ENCODE results near the gene P3H4. TPM values are rescaled to one million over a fixed set of nuclear protein-coding genes. Genes with fewer than 3 reads are reported as not detected.

Gene P3H4
- total and polyA plus RNA-seq, 12 donors: 2.0 to 7.5 (median 3.9) TPM

GRCh38 chr17:41769985-41770384, 41.8 kb downstream of the P3H4 start:
- intact Hi-C loops (cut with DNase I): loop anchor here in 1 of 10 donors (5.0 kb wide), 1 partner anchor 42 kb away; the partner anchor contains the start of genes FKBP10 and P3H4
- ATAC-seq: no peak
- Histone ChIP-seq H3K4me3 (no peak overlapping the region), H3K36me3 (peaks cover 0 to 85% (median 63%) of the 10 kb centered on the region in 9 donors), H3K27ac (no peak overlapping the region), H3K9me3 (no peaks in the 10 kb centered on the region), H3K4me1 (peaks cover 25 to 39% (median 31%) of the 10 kb centered on the region in 9 donors), H3K27me3 (no peaks in the 10 kb centered on the region)
- 69 to 72% methylated on average over 3 of the region's 3 CpGs for WGBS, 2 donors
- TF ChIP-seq CTCF (IDR thresholded peaks at IDR 0.05): no peak
- DNase-seq: no peak

- Histone ChIP-seq H3K4me1 (peaks cover 20 to 33% (median 25%) of the 10 kb centered on the region in 9 donors), H3K4me3 (no peak overlapping the region), H3K27ac (no peak overlapping the region), H3K36me3 (peaks cover 0 to 88% (median 69%) of the 10 kb centered on the region in 9 donors), H3K27me3 (no peaks in the 10 kb centered on the region), H3K9me3 (no peaks in the 10 kb centered on the region)
- DNase-seq (no peak), ATAC-seq (no peak)
- intact Hi-C loops (cut with DNase I): no loop called here
- 77 to 87% methylated on average over 16 of the region's 16 CpGs for WGBS, 2 donors
- TF ChIP-seq CTCF (IDR thresholded peaks at IDR 0.05): no peak
Measured at GRCh38 chr17:41769346-41769862, 42.3 kb downstream of the P3H4 start.

- peaks cover 14 to 27% (median 19%) of the 10 kb centered on the region in 9 donors for H3K4me1 ChIP-seq
- TF ChIP-seq CTCF (IDR thresholded peaks at IDR 0.05): no peak
- intact Hi-C loops (cut with DNase I): no loop called here
- WGBS, 2 donors: 91 to 93% methylated on average over 23 of the region's 23 CpGs
- H3K36me3 ChIP-seq: peaks cover 0 to 94% (median 74%) of the 10 kb centered on the region in 9 donors
- no peak for DNase-seq
- H3K4me3 ChIP-seq: no peak overlapping the region
- ATAC-seq: no peak
- no peaks in the 10 kb centered on the region for H3K9me3 ChIP-seq
- H3K27me3 ChIP-seq: no peaks in the 10 kb centered on the region
- no peak overlapping the region for H3K27ac ChIP-seq
Measured at GRCh38 chr17:41768682-41769288, 43.0 kb downstream of the P3H4 start.

GRCh38 chr17:41767324-41768042, 44.3 kb downstream of the P3H4 start:
- no peak for DNase-seq

More at GRCh38 chr17:41767324-41768042, 44.3 kb downstream of the P3H4 start:
- TF ChIP-seq CTCF (IDR thresholded peaks at IDR 0.05): no peak
- Histone ChIP-seq H3K4me1 (peaks cover 3 to 14% (median 6%) of the 10 kb centered on the region in 9 donors), H3K27me3 (no peaks in the 10 kb centered on the region), H3K4me3 (no peak overlapping the region), H3K36me3 (peaks cover 7 to 100% (median 87%) of the 10 kb centered on the region in 9 donors), H3K27ac (no peak overlapping the region), H3K9me3 (no peaks in the 10 kb centered on the region)
- no peak for ATAC-seq
- 92 to 93% methylated on average over 18 of the region's 18 CpGs for whole genome bisulfite sequencing, 2 donors
- intact Hi-C loops (cut with DNase I): no loop called here

All from heart right ventricle (tissue), 16 donors.